Caco-2 (cell line): ENCODE measurements around the gene ATP2B1. TPM values are rescaled to one million over a fixed set of nuclear protein-coding genes. Genes with fewer than 3 reads are reported as not detected.

Source experiments
- BruUV-seq: library from RNA; stranded (reverse); fragments of 400-500 nt; replicated peaks from 2 replicates; lab custom pipeline; 2021; lab: Mats Ljungman, UMichigan
- CTCF ChIA-PET: fragments of 300-600 bp; sonication (Branson Sonifier 250); formaldehyde crosslinking; loops from one replicate; lab custom pipeline; 2022; ENCODE audit warnings: antibody characterized with exemption; lab: Charles Lee
- POLR2A ChIA-PET: fragments of 300-600 bp; sonication (Branson Sonifier 250); formaldehyde crosslinking; loops from one replicate; lab custom pipeline; 2022; ENCODE audit warnings: antibody characterized with exemption; lab: Charles Lee
- DNase-seq, 2 experiments: peaks; one replicate each; pipeline versions ENCODE4 v3.0.0 to v3.0.0-alpha.2; 2020 to 2022
- H3K27me3 ChIP-seq: replicated peaks from 2 replicates; pipeline ENCODE4 v1.6.0; 2011; ENCODE audit warnings: low read length; ENCODE audit not compliant: control insufficient read depth, insufficient read depth
- H3K36me3 ChIP-seq: 2 replicates; pipeline ENCODE4 v1.5.1; 2011; ENCODE audit warnings: low read length; ENCODE audit not compliant: control insufficient read depth, insufficient read depth
- H3K4me1 ChIP-seq: fragments of 250-450 bp; sonication (Bioruptor Pico); 2 replicates; pipeline ENCODE4 v1.5.1; 2020; ENCODE audit warnings: mild to moderate bottlenecking
- H3K4me3 ChIP-seq: 2 replicates; pipeline ENCODE4 v1.5.1; 2011; ENCODE audit warnings: low read depth, mild to moderate bottlenecking, control low read depth, low read length
- H3K9me3 ChIP-seq: fragments of 250-450 bp; sonication (Bioruptor Pico); 2 replicates; pipeline ENCODE4 v1.5.1; 2020; ENCODE audit warnings: mild to moderate bottlenecking, moderate library complexity
- H3K27ac Mint-ChIP-seq: one replicate; pipeline ENCODE4 v1.8.0; 2022; ENCODE audit warnings: mixed read lengths; ENCODE audit not compliant: unreplicated experiment
- H3K27me3 Mint-ChIP-seq: one replicate; pipeline ENCODE4 v1.8.0; 2022; ENCODE audit warnings: mixed read lengths; ENCODE audit not compliant: insufficient read depth, unreplicated experiment
- H3K36me3 Mint-ChIP-seq: one replicate; pipeline ENCODE4 v1.8.0; 2022; ENCODE audit warnings: mild to moderate bottlenecking, mixed read lengths; ENCODE audit not compliant: insufficient read depth, unreplicated experiment
- H3K4me1 Mint-ChIP-seq: one replicate; pipeline ENCODE4 v1.8.0; 2022; ENCODE audit warnings: low read depth, mixed read lengths; ENCODE audit not compliant: unreplicated experiment
- H3K4me3 Mint-ChIP-seq: one replicate; pipeline ENCODE4 v1.8.0; 2022; ENCODE audit warnings: mild to moderate bottlenecking, moderate library complexity, mixed read lengths; ENCODE audit not compliant: unreplicated experiment
- H3K9me3 Mint-ChIP-seq: one replicate; pipeline ENCODE4 v1.8.0; 2022; ENCODE audit warnings: mixed read lengths; ENCODE audit not compliant: unreplicated experiment
- intact Hi-C: fragments of 100-400 bp; cut with micrococcal nuclease; formaldehyde crosslinking; loops from one replicate; pipeline ENCODE4 v1.10.0; 2022; ENCODE audit not compliant: unreplicated experiment
- total RNA-seq: library from RNA; stranded (reverse); gene quantifications from 2 replicates; pipeline ENCODE4 v1.2.3, GENCODE V29; 2022
- TF ChIP-seq, protein P1 (sequence below), 2 experiments: fragments of 200-600 bp in 1 of 2; IDR thresholded peaks; 1 replicate in 1 of 2; 2 replicates in 1 of 2; pipeline versions ENCODE4 v1.5.1 to v1.8.0; 2011 to 2022; ENCODE audit warnings: antibody characterized with exemption in 1 of 2, control low read depth in 1 of 2, inconsistent platforms in 1 of 2, low read depth in 1 of 2, low read length in 1 of 2, mild to moderate bottlenecking in 1 of 2, moderate library complexity in 1 of 2; ENCODE audit not compliant: insufficient read depth in 1 of 2, severe bottlenecking in 1 of 2, unreplicated experiment in 1 of 2

The ATP2B1 gene
- total RNA-seq, 1 experiment from 2014 or later: 107 TPM

DNA sequence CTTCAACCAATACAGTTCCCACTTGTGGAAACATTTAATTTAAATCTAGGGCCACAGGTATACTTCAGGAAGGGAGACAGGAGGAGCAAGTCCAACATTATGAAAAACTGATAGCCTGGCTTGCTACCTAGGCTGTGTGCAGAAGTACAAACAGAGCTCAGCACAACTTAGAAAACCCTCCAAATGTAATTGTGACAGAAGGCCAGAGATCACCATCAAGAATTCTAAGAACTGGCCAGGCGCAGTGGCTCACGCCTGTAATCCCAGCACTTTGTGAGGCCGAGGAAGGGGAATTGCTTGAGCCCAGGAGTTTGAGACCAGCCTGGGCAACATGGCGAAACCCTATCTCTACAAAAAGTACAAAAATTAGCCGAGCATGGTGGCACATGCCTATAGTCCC is 14.1 kb downstream of the ATP2B1 start:
- Mint-ChIP-seq H3K9me3 (no peaks in the 10 kb centered on the region), H3K4me1 (peaks cover 29% of the 10 kb centered on the region), H3K27me3 (no peaks in the 10 kb centered on the region), H3K4me3 (no peak overlapping the region), H3K36me3 (no peaks in the 10 kb centered on the region), H3K27ac (no peak overlapping the region)
- H3K27me3 ChIP-seq: no peaks in the 10 kb centered on the region
- BruUV-seq: no TSS peak
- no peak for DNase-seq
- no peaks in the 10 kb centered on the region for H3K36me3 ChIP-seq
- TF ChIP-seq, protein P1, sequence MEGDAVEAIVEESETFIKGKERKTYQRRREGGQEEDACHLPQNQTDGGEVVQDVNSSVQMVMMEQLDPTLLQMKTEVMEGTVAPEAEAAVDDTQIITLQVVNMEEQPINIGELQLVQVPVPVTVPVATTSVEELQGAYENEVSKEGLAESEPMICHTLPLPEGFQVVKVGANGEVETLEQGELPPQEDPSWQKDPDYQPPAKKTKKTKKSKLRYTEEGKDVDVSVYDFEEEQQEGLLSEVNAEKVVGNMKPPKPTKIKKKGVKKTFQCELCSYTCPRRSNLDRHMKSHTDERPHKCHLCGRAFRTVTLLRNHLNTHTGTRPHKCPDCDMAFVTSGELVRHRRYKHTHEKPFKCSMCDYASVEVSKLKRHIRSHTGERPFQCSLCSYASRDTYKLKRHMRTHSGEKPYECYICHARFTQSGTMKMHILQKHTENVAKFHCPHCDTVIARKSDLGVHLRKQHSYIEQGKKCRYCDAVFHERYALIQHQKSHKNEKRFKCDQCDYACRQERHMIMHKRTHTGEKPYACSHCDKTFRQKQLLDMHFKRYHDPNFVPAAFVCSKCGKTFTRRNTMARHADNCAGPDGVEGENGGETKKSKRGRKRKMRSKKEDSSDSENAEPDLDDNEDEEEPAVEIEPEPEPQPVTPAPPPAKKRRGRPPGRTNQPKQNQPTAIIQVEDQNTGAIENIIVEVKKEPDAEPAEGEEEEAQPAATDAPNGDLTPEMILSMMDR (IDR thresholded peaks at IDR 0.05; ENCODE audit: insufficient read depth in 1 of 2, low read depth in 1 of 2, low read length in 1 of 2, severe bottlenecking in 1 of 2, unreplicated experiment in 1 of 2): no peak
- H3K4me3 ChIP-seq: no peak overlapping the region
- ChIA-PET CTCF (no interaction called here), POLR2A (no interaction called here)
- H3K4me1 ChIP-seq: peaks cover 10% of the 10 kb centered on the region; the same call in 1 of the 2 replicates
- H3K9me3 ChIP-seq: no peaks in the 10 kb centered on the region
- intact Hi-C loops: no loop called here

DNA sequence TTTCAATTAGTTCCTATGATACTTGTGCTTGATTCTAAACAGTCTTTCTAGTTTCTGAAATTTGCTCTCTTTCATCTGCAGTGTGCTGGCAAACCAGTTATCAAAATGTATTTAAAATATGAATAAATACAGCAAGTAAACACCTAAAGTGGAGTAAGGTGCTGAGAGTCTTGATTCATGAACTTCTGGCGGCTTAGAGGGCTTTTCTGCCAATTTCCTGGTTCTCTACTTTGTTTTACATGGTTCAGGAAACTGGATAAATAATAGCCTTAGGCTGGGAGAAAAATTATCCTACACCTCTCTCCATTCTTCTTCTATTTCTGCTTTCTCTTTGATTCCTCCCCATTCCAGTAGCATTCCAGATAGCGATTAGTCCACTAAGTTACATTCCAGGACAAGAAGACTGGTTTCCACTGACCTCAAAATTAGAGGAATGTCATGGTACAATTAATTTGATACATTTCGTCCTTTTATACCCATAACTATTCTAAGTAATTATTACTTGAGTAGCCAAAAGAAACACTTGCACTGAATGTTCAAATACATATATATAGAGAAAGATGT is 14.9 kb downstream of the ATP2B1 start:
- intact Hi-C loops: no loop called here
- Histone ChIP-seq H3K9me3 (no peaks in the 10 kb centered on the region), H3K27me3 (no peaks in the 10 kb centered on the region), H3K4me1 (peaks cover 10% of the 10 kb centered on the region; the same call in 1 of the 2 replicates), H3K4me3 (no peak overlapping the region), H3K36me3 (no peaks in the 10 kb centered on the region; the same call in 1 of the 2 replicates)
- POLR2A ChIA-PET: no interaction called here
- TF ChIP-seq, protein P1 (IDR thresholded peaks at IDR 0.05; ENCODE audit: insufficient read depth in 1 of 2, low read depth in 1 of 2, low read length in 1 of 2, severe bottlenecking in 1 of 2, unreplicated experiment in 1 of 2): no peak
- DNase-seq: no peak
- H3K27me3 Mint-ChIP-seq: no peaks in the 10 kb centered on the region
- CTCF ChIA-PET: no interaction called here
- H3K36me3 Mint-ChIP-seq: no peaks in the 10 kb centered on the region
- H3K9me3 Mint-ChIP-seq: no peaks in the 10 kb centered on the region
- no peak overlapping the region for H3K27ac Mint-ChIP-seq
- no TSS peak for BruUV-seq
- H3K4me1 Mint-ChIP-seq: peaks cover 29% of the 10 kb centered on the region
- H3K4me3 Mint-ChIP-seq: no peak overlapping the region

DNA sequence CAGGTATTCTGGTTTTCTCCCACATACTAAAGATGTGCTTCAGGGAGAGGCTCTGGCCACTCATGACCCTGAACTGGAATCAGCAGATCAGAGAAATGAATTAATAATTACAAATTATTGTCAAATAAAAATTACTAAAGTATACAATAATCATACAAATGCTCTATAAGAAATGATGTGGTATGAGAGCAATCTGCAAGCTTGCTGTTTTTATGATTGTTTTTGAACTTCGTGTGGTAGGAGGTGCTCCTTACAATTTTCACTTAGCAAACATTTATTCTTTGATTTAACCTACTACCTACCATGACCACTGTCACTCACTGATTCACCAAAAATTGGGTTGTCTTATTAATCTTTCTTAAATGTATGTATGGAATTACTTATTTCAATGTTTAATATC is 16.2 kb downstream of the ATP2B1 start:
- H3K27me3 ChIP-seq: no peaks in the 10 kb centered on the region
- no peaks in the 10 kb centered on the region for H3K9me3 ChIP-seq
- TF ChIP-seq, protein P1 (IDR thresholded peaks at IDR 0.05; ENCODE audit: insufficient read depth in 1 of 2, low read depth in 1 of 2, low read length in 1 of 2, severe bottlenecking in 1 of 2, unreplicated experiment in 1 of 2): no peak
- DNase-seq: no peak
- intact Hi-C loops: no loop called here
- BruUV-seq: no TSS peak
- Mint-ChIP-seq H3K27me3 (no peaks in the 10 kb centered on the region), H3K9me3 (no peaks in the 10 kb centered on the region), H3K4me1 (peaks cover 29% of the 10 kb centered on the region), H3K4me3 (no peak overlapping the region), H3K27ac (no peak overlapping the region), H3K36me3 (no peaks in the 10 kb centered on the region)
- no peaks in the 10 kb centered on the region; the same call in 1 of the 2 replicates for H3K36me3 ChIP-seq
- CTCF ChIA-PET: no interaction called here
- no peak overlapping the region for H3K4me3 ChIP-seq
- POLR2A ChIA-PET: no interaction called here
- H3K4me1 ChIP-seq: peaks cover 10% of the 10 kb centered on the region; the same call in 1 of the 2 replicates
